Measurements from ENCODE around the gene RNF167.

Gene RNF167

DNA sequence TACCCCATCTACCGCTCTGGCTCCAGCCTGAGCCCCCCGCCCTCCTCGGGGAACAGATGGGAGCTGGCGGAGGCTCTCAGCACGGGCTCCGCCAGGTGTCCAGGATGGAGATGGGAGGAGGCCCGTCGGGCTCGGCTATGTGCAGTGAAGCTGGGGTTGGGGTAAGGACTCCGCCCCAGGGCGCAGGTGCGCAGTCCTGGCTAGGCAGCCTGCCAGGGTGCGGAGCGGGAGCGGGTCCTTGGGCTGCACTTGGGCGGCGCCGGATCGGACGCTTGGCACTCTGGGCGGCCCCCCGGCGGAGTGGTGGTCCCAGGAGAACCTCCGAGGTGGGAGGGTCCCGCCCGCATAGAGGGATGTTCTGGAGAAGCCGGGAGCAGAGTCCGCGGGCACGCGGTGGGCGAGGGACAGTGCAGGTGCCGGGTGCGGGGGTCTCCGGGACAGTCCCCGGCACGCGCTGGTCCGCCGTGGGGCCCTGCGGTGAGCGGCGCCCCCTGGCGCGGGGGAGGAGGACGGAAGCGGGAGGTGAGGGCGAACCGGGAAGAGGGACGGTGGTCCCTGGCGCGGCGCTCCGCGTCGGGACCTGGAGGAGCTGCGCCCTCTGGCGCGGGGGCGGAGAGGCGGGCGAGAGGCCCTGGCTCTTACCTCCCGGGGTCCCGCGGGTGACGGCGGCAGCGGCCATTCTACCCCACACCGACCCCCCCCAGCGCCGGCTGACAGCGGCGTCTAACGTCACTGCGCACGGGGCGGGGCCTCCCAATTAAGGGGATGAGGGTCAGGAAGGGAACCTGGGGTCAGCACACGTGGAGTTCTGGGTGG, 47.1 kb downstream of the RNF167 start, which contains the start of gene CAMTA2:
CAMTA2 (minus strand) TSS at position 725 of the 816 bp plus-strand sequence. CDS start 1,453 bp downstream, outside the sequence.
- DNase-seq, result peak; percentile 24

DNA sequence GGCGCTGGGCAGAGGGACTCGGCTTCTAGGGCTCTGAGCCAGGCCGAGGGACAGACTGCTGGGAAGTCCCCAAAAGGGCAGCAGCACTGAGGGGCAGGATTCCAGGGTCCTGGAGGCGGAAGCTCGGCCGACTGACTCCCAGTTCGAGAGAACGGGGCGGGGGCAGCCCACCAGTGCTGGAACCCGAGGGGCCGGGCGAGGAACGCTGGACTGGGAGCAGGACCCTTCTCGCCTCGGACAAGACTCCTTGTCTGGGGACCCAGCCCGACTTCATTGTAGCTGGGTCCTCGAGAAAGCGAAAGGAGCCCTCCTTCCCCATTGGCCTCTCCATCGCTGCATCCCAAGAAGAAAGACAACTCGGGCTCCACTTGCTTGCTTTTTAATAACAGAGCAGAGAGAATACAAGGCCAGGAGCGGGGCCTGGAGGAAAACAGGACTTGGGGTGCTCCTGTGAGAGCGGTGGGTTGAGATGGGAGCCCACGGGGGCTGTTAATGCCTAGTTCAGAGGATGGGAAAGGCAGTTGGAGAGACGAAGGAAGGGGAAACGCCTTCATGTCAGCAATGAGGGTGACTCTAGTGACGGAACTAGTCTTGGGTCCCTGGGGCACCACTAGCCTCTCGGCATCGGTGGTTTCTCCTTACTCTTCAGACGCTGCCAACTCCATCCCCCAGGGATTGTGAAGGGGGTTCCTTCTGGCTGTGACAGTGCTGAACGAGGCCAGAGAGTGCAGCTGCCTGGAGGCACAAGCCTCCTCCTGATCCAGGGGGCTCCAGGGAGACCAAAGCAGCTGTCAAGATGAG, 47.9 kb downstream of the RNF167 start:
- no peak for DNase-seq

GRCh38 chr17:4994081-4994595, 54.1 kb downstream of the RNF167 start:
- no peak for DNase-seq

All from GOT3 (cell line).